NCI-H2029 treated with DMSO at 0.1 percent for 48 hours (cell line): Measurements from ENCODE around the gene FOXN1.
A peak's percentile ranks its signal among the peaks of the same experiment; 100 is the strongest.

Experiments
- DNase-seq: peaks from one replicate; lab custom pipeline; 2025; lab: John Stamatoyannopoulos, UW

The FOXN1 gene

DNA sequence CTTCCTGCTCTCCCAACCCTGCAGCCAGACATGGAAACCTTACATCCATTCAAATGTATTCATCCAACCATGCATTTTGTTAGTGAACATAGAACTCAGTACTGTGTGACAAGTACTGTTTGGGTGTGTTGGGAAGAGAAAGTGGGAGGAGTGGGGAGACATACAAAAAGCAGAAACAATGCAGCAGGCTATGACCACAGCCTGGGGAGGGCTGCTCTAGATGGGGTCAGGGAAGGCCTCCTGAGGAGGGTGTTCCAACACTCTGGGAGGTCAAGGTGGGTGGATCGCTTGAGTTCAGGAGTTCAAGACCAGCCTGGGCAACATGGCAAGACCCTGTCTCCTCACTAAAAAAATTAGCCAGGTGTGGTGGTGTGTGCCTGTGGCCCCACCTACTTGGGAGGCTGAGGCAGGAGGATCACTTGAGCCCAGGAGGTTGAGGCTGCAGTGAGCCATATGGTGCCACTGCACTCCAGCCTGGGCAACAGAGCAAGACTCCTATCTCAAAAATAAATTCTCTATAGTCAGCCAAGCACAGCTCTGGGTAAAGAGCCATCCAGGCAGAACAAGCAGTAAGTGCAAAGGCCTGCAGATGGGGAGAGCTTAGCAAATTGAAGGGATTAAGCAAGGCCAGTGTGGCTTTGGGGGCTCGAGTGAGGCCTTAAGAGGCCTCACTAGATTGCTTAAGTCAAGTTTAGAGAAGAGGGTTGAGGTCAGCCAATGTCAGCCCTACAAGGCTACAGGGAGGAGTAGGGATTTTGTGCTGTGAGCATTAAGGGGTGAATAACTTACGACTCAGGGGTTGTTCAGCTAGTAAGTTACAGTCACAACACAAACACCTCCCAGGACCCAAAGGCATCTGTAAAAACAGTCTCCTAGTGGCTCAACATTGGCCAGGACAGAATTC, 27.2 kb upstream of the FOXN1 start:
- DNase-seq = no peak

DNA sequence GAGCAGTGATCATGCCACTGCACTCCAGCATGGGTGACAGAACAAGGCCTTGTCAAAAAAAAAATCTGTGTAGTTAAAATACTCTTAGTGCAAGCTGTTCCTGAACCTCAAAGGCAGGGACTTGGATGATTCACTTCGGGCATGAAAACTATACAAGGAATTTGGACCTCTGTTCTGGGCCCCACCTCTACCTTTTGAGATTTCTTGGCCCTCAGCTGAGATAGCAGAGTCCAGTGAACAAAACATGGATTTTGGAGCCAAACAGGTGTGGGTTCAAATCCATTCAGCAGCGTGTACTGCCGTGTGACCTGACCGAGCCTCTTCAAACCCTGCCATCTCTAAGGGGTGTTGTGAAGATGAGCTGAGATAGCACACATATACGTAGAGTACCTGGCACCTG, 25.9 kb upstream of the FOXN1 start:
- no peak for DNase-seq

DNA sequence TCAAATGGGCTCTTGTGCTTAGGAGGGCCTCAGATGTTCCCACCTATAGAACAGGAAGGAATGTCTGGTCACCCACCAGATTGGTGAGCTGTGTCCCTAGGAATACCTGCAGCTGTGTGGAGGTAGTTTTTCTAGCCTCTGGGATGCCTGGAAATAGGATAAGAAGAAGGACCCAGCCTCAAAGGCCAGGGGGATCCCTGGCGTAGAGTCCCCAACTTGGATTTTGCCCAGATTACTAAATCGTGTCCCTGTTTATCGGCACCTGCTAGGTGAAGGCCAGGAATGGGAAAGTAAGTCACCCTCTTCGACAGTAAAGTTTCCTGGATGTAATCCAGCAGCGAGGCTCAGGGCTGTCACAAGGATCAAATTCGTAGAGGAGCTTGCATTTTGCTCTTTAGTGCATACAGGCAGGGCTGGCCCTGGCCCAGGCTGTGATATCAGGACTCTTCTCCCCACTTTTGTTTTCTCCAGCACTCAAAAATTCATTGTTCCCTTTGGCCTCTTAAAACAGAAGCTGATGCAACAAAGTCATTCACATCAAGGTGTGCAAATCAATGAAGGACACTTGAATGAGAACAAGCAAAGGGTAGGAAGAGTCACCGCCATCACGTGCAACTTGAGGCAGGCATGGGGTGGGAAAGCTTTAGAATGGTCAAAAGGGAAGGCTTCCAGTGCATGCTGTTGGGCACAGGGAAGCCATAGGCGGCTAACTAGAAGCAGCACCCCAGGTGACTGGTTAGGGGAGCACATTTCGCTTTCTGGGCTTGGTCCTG, 25.2 kb upstream of the FOXN1 start:
- DNase-seq = peak; percentile 85

DNA sequence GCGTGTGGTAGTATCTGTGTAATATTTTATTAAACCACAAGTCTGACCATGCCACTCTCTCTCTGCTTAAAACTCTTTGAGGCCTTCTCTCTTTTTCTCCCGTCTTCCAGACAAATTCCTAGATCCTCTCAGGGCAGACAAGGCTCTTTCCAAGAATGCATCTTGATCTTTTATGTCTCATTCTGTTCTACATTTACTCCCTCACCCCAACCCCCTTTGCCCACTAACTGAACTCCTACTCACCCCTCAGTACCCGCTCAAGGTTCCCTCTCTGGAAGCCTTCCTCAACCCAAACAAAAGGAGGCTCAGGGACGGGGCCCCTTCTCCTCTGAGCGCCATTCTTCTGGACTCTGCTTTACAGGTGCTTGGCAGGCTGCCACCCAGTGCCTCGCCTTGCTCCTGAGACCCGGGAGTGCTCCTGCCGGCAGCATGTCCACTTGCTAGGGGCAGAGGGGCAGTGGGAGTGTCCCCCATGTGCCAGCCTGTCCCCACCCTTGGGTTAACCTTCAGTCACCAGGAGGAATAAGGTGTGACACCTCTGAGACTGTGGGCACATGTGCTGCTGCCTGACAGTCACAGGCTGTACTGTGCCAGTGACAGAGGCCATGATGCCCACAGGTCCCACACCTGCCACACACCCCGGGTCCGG, 23.5 kb upstream of the FOXN1 start:
- DNase-seq = no peak

DNA sequence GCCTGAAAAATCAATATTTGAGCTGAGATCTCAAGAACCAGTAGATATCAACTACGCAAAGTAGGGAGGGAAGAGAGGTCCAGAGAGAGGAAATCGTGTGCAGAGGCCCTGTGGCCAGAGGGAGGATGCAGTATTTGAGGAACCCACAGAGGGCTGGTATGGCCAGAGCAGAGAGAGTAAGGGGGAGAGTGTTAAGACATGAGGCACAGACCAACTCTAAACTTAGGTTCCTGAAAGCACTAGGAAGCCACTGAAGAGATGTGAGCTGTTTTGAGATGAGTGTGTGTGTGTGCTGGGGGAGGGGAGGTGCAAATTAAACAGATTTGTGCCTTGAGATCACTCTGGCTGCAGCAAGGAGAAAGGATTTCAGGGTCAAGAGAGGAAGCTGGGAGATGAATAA, 21.9 kb upstream of the FOXN1 start:
- no peak for DNase-seq

DNA sequence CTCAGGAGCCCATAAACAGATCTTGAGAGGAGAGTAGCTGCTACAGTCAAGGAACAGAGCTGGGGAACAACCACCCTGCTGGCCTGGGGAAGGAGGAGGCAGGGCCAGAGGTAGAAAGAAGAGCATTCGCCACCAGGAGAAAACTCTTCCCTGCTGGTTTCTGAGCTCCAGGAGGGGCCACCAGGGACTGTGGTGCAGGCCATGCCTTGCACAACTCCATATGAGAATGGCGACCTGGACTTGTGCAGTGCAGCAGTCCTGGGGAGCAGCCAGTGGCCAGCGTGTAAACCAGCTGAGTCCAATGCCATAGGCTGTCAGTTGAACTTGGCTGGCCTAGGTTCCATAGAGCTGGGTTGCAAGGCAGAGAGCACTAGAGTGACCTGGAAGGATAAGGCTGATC, 21.1 kb upstream of the FOXN1 start:
- no peak for DNase-seq

DNA sequence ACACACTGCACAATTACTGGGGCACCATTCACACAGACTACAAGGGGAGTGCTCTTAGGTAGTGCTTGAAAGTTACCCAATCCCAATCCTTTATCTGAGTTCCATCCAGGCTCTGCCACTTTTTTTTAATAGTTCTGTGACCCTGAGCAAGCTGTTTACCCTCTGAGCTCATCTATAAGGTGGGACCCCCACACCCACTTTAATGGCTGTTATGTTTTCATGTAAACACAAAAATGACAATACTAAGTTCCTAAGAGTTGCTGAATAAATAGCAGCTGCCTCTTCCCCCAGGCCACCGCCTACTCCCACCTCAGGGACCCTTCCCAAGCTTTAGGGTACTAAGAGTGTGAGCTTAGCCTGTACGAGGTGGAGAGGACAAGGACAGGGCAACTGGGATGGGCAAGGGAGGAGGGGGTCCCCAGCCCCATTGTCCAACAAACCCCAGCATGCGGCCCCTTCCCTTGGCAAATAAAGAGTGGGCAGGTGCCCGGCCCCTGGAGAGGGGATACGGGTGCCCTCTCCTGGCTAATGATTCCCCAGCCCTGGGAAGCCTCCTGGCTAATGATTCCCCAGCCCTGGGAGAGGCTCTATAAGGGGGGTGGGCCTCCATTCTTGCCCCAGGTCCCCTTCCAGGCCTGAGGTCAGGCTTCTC, 18.1 kb upstream of the FOXN1 start:
- DNase-seq = no peak

DNA sequence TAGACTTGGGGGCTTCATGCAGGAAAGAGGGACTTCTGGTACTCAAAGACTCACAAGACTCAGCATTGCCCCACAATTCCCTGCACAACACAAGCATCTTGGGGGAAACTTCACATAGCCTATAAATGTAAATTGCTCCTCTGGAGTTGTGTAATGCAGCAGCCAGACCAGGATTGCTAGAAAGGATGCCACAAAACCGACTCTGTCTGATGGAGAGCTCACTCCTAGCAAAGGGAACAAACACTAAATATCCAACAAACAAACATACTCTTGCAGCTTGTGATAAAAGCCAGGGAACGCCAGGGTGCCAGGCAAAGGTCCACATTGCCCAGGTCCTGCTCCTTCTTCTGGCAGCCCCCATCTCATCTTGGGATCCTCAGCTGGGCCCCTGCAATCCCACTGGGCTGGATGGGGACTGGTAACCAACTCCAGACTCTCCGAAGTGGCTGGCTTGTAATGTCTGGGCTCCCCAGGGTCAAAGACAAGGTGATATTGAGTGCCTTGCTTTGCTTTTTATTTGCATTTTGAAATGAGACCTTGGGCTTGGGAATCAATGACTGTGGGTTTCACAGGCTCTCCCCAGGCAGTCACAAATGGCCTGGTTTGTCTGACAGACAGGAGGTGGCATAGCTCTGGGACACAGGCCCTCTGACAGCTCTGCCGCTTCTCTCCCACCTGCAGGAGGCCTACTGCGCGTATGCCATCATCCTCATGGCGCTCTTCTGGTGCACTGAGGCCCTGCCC, 17.4 kb upstream of the FOXN1 start:
- DNase-seq = no peak

DNA sequence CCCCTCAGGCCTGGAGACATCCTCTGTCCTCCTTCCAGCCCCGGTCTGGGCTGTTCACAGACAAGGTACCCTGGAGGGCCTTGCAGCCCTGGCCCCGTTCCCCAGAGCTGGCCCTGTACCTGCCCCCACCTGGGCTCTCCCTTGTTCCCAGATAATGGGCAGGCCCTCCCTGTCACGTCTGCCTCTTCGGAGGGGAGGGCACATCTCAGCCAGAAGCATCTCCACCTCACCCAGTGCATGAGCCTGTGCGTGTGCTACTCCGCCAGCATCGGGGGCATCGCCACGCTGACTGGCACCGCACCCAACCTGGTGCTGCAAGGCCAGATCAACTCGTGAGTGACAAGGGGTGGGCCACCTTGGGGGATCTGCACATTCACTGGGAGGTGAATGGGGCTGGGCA, 14.9 kb upstream of the FOXN1 start:
- no peak for DNase-seq

DNA sequence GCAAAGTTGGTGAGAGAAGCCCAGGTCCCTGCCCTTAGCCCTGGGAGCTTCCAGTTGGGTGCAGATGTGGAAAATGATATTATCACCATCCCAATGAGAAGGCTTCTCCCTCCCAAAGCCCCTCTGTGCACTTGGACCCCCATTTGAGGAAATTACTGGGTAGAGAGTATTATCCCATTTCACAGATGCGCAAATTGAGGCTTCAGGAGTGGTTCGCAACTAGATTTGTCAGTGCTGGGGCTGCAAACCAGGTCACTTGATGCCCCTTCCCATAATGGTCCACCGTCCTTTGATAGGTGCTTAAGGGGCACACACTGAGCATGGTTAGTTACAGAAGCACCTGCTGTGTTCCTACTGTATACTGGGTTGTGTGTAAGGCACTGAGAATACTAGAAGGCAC, 14.3 kb upstream of the FOXN1 start:
- DNase-seq = no peak

DNA sequence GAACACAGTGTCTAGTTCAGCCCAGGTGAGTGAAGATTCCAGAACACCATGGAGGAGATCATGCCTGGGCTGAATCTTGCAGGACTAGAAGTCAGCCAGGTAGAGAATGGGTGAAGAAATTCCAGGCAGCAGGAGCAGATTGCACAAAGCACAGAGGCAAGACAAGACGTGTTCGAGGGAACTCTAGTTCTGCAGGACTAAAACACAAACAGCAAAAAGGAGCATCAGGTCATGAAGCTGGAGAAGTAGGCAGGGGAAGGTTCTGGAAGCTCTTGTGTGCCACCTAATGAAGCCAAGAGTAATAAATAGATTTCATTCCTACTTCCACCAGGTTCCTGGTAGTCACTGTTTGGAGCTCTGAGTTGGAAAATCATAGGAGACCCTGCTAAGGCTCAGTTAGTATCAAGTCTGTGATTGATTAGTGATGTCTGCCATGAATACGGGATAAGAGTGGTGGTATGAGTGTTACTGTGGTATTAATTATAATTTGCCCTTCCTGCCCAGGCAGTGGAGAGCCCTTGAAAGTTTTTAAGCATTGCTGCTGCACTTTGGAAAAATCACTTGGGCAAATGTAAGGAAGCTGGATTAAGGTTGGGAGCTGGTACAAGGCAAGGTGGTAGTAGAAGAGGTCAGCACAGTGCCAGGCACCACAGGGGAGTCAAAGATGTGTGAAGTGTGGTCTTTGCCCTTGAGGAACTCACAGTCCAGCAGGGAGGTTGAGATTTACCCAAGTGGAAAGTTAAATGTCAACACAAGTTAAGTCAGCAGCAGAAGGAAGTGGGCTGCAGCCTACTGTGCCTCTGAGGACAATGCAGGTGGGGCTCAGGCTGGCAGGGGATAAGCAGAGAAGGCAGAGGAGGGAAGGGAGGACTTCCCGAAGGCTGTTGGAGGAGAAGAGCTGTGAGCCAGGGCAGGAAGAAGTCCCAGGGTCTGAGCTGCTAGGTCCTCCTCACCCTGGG, 13.5 kb upstream of the FOXN1 start:
- DNase-seq = no peak

DNA sequence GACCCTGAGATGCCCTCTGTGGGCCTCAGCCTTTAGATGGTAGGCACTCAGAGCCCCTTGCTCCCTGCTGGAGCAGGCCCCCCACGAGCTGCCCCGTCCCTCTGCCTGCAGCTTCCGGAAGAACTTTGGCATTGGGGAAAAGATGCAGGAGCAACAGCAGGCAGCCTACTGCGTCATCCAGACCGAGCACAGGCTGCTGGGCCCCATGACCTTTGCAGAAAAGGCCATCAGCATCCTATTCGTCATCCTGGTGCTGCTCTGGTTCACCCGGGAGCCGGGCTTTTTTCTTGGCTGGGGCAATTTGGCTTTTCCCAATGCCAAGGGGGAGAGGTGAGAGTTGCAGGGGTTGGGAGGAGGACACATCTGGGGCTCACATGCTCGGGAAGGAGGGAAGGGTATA, 12.7 kb upstream of the FOXN1 start:
- no peak for DNase-seq

DNA sequence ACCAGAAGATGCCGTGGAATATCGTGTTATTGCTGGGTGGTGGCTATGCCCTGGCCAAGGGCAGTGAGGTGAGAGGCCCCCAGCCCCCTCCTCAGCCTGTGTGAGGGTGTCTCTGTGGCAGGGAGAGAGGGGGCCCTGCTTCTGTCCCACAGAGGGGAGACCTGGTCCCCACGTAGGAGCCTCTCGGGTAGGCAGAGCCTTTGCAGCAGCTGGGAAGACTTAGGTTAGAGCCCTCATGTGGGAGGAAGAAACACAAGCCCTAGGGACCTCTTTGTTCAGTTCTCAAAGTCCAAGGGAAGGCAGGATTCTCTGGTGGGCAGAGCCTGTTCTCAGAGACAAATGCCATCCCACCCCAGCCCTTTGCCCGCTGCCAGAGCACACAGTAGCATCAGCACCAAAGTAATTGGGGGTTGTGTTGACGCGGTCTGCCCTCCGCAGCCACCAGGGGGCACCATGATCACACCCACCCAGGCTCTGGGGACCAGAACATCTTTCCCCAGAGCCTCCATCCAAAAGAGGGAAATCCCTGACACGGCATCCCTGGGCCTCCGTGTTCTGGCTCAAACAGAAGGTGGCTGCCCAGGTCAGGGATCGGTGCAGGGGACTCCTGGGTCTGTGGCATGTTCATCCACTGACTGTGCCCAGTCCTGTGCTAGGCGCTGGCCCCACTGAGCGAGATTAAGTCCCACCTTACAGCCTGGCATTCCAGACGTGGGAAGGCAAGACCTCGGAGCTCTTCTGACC, 11.5 kb upstream of the FOXN1 start:
- no peak for DNase-seq

DNA sequence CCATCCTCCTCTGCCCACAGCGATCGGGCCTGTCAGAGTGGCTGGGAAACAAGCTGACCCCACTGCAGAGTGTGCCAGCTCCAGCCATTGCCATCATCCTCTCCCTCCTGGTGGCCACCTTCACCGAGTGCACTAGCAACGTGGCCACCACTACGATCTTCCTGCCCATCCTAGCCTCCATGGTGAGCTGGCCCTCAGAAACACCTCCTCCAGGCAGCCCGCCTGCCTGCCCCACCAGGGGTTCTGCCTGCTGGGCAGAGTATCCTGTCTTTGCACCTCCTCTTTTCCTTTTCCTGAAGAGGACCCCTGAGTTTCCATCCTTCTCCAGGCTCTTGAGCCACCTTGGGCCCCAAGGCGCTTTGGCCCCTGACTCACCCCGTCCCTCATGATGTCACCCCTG, 10.5 kb upstream of the FOXN1 start:
- no peak for DNase-seq

DNA sequence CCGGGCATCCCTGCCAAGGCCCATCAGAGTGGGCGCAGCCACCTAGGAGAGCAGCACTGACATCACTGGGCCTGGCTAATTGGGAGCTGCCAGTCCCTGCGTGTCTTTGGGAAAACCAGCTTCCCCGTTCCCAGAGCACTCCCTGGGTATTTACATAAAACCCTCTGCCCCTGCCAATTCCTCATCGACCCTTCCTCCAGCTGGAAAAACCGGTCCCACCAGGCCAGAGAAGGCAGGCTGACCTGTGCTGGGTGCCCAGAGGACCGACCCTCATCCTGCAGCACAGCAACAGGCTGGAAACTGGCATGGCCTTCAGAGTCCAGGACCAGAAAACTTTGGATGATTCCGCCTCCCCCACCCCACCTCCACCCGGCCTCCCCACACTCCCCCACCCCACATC, 8.2 kb upstream of the FOXN1 start:
- DNase-seq = peak; percentile 26

DNA sequence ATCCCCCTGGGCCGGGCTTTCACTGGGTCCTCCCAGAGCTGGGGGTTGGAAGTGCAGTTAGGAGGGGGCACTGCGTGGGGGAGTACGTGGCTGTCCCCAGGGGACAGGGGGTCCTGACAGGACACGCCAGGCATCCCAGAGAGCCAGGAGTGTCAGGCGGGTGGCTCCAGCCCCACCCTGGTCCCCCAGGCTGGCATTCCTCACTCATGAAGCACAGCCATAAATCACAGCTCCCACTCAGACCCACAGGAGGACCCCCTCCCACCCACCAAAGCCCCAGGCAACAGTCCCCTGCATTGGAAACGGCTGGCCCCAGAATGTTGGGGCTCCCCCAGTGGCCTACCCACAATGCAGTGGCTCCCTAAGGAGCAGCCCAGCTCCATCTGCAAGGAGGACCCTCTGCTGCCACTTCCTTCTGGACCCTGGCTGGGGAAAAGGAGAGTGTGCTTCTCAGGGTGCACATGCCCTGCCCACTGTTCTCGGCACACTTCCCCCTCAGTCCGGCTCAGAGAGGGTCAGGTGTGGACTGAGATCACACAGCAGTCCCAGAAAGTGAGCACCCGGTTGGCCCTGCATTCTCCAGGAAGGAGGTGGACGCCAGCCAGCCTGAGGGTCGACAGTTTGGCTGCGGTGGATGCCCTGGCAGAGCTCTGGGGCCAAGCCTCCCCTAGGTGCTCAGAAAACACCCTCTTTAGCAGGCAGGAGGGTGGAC, 7.3 kb upstream of the FOXN1 start:
- DNase-seq = no peak

DNA sequence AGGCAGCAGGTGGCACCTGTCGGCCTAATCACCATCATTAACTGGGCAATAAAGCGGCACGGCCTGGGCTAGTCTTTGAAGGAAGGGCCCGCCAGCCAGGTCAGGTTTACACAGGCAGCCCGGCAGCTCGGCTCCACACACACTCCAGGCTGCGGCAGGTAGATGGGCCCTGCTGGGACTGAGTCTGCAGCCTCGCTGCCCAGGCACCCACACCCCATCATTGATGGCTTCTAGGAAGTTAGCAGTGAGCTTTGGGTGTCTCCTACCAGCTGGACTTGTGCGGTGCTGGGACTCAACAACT, 6.8 kb upstream of the FOXN1 start:
- DNase-seq = no peak

DNA sequence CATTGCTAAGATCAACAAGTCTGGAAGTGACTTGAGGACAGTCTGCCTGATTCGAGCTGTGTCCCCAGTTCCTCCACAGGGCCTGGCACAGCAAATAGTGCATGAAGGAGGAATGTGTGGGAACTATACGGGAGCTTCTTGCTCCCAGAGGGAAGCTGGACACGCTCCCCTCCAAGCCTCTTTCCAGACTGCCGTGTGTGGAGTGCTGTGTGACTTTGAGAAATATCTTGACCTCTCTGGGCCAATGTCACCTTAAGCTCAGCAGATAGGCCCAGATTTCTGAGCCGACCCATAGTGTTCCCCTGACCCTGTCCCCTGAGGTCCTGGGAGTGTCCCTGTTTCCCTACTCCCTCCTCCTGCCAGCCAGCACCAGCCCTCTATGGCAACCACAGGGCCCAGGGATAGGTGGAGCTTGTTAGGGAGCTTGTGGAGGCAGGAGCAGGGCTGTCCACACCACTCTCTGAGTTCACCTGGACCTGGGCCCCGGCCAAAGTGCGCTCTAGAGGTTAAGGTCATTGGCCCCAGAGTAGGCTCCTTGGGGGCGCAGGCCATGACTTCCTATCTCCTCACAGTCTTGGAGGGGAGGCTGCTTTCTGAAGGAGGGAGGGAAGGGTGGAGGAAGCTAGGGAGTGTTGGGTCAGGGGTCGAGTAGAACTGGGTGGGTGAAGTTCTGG, 6.3 kb upstream of the FOXN1 start:
- no peak for DNase-seq
